GM18499 (cell line): ENCODE results near the gene TOX2.

Source experiments
- ATAC-seq: cut with Tn5 transposase; IDR thresholded peaks from one replicate; pipeline ENCODE4 v1.9.1; 2021; ENCODE audit warnings: moderate number of reproducible peaks; ENCODE audit not compliant: insufficient read depth, unreplicated experiment

Gene TOX2

DNA sequence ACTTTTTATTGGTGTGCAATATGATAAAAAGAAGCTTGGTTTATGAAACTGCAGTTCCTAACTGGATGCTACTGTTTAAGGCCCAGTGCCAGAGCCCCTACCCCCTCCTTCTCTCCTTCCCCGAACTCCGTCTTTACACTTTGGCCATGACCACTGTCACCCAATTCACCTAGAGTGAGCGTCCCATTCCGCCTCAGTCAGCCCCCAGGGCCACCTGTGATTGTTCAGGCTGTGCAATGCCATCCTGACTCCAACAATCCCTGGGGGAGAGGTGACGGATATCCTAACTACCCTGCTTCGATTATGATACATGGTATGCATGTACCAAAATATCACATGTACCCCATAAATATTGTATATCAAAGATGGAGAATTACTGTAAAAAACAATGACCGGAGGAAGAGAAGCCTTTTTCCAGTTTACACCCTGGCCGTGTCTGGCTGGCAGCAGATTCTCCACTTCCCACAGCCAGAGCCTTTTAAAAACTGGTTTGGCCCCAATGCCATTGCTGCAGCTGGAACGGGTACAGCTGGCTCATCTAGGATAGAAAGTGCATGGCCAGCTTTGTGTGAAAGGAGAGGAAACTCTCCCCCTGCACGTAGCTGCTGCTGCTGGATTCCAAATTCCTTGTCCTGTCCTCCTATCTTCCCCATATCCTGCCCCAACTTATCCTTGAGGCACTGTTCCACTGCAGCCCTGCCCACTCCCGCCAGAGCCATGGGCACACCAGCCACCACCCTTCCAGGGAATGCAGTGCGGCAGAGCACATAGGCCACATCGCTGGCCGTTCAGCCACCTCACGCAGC is 172.6 kb downstream of the TOX2 start:
- ATAC-seq, result no peak

DNA sequence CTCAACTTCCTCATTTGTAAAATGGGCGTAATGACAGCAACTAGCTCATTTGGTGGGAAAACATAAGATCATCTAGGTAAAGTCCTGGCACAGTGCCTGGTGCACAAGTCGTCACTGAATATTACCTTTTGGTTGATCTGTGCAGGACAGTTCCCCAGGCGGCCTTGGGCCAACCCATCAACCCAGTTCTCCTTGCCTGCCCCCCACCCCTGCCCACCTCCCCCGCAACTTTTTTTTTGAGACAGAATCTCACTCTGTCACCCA is 173.1 kb downstream of the TOX2 start:
- no peak for ATAC-seq

DNA sequence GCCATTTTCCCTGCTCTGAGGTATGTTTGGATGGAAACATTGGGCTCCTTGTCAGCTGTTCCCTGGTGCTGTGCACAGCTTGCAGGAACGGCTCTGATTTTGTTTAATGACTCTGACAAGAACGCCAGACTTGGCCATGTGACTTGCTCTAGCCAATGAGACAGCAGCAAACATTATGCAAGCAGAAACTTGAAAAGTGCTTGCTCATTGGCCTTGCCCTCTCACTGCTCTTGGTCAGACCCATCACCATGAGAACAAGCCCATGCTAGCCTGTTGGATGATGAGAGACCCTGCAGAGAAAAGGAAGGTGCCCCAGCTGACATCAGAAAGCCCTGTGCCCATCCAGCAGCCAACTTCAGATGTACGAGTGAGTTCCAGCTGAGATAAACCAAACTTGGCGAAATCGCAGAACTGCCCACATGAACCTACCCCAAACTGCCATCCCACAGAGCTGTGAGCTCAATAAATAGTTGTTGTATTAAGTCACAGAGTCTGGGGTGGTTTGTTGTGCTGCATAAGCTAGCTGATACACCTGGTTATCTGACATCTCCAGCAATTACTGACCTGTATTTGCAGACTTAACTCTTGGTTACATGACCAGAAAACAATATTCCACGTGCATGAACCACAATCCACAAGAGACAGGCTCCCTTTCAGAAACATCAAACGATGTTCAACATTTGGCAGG is 175.5 kb downstream of the TOX2 start:
- ATAC-seq, result no peak

DNA sequence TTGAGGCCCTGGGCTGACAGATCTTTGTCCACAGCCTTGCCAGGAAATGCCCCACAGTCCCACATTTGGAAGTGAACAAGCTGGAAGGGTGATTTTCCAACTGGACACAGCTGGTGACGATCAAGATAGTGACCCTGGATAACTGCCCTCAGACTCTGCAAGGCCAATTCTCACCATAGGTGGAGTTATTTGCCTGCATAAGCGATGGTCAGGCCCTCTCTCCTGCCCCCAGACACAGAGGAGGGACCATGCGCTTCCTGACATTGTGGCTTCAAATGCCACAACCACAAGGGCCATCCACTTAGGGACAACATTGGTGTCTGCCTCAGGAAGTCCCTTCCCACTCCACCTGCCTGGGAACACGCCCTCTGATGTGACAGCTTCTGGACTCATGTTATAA is 176.4 kb downstream of the TOX2 start:
- no peak for ATAC-seq

- no peak for ATAC-seq
Observed at GRCh38 chr20:44092551-44093248, 178.0 kb downstream of the TOX2 start.

DNA sequence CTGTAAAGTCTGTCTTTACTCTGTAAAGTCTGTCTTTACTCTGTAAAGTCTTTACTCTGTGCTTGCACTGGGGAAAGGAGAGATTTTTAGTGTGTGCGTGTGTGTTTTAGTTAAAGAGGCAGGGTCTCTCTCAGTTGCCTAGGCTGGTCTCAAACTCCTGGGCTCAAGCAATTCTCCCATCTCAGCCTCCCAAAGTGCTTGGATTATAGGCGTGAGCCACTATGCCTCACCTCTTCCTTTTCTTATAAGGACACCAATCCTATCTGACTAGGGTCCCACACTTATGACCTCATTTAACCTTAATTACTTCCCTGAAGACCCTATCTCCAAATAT is 178.6 kb downstream of the TOX2 start:
- ATAC-seq, result no peak

DNA sequence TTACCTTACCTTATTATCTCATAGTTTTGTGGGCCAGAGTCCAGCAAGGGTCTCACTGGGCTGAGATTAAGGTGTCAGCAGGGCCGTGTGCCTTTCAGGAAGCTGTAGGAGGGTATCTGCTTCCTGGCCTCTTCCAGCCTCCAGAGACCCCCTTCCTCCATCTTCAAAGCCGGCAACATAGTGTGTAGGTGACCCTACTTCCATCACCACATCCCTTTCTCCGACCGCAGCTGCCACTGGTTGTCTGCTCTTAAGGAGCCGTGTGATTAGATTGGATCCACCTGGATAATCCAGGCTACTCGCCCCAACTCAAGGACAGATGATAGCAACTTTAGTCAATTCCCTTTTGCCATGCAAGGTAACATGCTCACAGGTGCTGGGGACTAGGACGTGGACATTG is 181.2 kb downstream of the TOX2 start:
- ATAC-seq, result no peak

DNA sequence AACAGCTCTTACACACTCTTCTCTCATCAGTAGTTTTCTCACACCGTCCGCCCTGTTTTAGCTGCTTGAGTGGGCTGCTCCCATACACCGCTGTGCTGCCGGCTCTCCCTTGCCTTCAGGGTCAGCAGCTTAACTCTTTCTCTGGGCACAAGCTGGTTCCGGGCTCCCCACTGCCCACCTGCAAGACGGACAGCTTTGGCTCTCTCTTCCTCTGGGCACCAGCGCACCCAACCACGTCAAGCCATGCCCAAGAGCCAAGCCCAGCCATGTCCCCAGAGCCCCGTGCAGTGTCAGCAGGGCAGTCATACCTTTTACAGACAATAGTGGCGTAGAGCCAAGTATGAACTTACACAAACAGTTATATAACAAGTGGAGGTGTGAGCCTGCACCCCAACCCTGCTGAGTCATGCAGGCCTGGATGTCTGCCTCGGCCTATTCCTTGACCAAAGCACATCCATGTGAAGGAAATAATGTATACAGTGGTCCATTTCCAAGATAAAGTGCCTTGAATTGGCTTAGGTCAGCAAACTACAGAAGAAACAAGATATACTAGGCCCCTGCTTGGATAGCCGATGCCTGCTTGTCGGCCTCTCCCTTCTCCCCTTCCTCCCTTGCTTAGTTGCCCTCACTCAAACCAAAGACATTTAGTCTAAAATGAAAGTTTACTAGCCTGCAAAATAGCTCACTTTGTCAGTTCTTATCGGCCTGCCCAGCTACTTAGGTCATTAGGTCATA is 183.0 kb downstream of the TOX2 start:
- no peak for ATAC-seq

DNA sequence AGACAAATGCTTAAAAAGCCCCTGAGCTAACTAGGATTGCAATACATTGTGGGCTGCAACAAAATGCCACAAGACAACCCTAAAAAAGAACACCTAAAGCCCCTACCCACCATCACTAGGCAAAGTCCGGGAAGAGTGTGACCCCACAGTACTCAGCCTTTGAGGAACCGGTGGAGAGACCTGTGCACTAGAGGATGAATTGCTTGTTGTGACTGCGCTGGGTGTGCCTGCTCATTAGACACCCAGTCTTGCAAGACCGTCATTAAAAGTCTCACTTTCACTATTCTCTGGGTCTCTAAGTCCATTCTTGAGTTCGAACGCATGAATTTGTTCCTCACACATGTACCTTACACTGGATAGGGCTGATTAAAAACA is 183.6 kb downstream of the TOX2 start:
- ATAC-seq, result no peak

DNA sequence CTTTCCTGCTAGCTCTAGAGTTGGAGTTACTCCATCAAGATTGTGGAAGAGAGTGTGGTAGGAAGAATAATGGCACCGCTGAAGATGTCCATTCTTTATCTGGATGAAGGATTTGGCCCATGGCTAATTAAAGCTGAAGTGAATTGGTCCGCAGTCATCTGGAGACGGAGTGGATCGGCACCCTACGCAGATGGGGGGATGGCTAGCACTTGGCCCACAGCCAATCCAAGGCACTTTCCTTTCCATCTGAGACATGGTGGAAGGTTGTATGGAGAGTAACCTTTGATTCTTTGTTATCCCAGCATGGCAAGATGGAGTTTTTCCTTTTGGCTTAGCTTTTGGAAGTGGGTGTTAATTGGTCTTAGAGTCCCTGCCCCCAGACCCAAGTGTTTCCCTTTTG is 184.0 kb downstream of the TOX2 start:
- ATAC-seq, result no peak

DNA sequence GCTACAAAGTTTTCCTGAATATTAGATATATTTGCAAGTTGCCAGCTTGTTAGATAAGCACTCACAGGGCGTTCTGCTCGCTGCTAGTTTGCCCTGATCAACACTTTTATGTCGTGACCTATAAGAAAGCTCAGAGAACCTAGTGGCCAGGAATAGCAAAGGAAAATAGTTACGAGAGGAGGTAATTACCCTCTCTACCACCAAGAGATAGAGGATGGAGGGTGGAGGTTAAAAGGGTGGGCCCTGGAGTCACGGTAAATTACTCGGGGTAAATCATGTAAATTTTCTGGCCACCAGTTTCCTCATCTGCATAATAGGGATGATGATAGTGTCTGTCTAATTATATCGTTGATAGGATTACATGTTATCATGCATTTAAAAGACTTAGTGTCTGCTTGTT is 185.2 kb downstream of the TOX2 start:
- ATAC-seq, result no peak

GRCh38 chr20:44102582-44102981 is 187.9 kb downstream of the TOX2 start:
- ATAC-seq, result no peak

GRCh38 chr20:44104798-44105517 is 190.3 kb downstream of the TOX2 start:
- ATAC-seq, result no peak

GRCh38 chr20:44106615-44107014 is 192.0 kb downstream of the TOX2 start:
- no peak for ATAC-seq

- no peak for ATAC-seq
Observed at GRCh38 chr20:44109951-44110361, 195.3 kb downstream of the TOX2 start.

DNA sequence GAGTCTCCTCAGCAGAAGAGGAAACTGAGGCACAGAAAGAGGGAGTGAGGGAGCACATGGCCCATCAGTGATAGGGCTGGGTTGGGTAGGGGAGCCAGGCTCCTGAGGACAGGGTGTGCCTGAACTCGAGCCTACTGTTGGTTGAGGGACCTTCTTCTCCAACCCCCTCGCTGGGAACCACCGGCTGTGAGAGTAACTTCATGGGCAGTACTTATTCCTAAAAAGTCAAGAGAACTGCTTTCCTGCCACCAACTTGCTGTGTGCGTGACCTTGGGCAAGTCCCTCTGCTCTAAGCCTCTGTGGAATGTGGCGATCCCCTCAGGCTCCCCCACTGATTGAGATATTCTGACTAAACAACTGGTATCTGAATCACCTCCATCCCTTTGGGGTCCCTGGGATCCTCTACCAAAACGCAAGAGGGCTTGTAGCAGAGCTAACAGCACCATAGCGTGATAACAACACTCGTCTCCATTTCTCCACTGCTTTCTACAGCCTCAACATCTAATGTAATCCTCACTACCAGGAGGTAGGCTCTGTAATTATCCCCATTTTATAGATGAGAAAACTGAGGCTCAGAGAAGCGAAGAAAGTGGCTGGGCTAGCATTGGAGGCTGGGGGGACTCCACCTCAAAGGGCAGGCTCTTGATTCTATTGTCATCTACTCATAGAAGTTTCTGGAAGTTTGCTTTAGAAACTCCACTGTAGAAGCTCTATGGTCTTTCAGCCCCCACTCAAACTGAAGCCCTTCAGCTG is 196.3 kb downstream of the TOX2 start:
- no peak for ATAC-seq

DNA sequence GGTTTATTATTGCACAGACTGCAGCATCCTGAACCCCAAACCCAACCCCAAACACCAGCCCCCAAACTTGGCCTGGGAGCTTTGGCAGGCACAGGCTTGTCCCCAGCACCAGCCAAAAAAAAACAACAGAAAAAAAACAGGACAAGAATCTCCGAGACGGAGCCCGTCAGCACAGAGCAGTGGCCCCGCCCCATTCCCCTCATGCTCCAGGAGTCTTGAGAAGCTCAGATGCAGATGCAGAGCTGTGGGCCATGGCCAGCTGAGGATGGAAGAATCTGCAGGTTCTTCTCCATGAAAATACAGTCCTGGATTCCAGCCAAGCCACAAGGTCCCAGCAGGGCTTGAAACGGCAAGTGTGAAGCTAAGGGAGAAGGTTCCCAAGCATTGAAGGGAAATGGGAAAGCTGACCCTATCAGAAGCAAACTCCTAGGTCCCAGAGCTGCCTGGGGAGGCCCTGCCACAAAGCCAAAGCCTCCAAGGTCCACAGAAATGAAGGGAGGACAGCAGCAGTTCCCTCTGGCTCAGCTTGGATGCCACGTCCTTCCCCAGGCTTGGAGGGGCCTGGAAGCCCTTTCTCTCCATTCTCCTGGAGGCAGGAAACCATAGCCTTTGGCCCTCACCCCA is 197.2 kb downstream of the TOX2 start:
- ATAC-seq, result no peak

- ATAC-seq, result no peak
Observed at GRCh38 chr20:44112456-44112855, 197.8 kb downstream of the TOX2 start.

DNA sequence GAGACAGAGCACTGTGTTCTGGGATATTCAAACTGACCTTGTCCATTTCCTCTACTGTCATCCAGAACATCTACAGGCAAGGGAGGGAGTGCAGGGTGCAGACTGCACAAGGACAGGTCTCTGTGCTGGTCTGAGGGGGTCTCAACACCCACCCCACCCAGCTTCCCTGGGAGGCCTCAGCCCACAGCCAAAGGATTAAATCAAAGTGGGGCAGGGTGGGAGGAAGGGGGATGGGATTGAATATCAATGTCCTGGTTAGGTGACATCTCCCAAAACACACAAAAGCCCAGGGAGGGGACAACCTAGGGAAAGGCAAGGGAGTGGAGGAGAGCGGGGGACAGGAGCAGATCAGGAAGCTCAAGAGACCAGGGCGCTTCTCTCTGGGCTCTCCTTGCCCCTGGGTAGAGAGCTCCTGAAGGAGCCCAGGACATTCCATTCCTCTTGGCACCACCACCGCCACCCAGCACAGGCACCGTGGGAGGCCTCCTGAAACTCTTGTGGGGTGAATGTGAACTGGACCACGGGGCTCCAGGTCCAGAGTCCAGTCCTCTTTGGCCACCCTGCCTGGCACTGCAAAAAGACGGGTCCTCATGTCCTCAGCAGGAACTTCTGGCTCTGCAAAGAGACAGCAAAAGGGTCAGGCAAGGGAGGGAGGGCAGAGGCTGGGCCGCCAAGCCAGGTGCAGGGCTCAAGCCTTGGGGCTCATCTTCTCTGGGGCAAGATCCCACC is 198.4 kb downstream of the TOX2 start:
- ATAC-seq, result no peak
